ENCODE data around the gene NHSL1.

The NHSL1 gene

DNA sequence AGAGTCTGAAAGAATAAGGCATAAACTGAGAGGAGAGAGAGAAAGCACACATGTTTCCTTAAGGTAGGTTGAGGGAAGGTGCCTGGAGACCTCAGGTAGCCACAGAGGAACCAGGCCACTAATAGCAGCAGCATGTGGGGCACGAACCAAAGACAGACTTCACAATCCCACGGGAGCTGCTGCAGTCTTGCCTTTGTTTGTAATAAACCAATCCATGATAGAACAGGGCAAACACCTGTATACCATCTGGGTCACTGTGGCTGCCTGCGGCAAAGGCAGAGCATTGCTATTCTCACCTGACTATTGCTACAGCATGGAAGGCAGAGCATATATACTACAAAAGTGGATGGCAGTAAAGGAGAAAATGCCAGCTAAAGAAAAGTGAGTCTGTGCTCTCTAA lies 59.0 kb downstream of the NHSL1 start:
- no peak overlapping the region for H3K4me3 ChIP-seq (ENCODE audit: low read depth, low read length)
- TF ChIP-seq, protein P1, sequence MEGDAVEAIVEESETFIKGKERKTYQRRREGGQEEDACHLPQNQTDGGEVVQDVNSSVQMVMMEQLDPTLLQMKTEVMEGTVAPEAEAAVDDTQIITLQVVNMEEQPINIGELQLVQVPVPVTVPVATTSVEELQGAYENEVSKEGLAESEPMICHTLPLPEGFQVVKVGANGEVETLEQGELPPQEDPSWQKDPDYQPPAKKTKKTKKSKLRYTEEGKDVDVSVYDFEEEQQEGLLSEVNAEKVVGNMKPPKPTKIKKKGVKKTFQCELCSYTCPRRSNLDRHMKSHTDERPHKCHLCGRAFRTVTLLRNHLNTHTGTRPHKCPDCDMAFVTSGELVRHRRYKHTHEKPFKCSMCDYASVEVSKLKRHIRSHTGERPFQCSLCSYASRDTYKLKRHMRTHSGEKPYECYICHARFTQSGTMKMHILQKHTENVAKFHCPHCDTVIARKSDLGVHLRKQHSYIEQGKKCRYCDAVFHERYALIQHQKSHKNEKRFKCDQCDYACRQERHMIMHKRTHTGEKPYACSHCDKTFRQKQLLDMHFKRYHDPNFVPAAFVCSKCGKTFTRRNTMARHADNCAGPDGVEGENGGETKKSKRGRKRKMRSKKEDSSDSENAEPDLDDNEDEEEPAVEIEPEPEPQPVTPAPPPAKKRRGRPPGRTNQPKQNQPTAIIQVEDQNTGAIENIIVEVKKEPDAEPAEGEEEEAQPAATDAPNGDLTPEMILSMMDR (IDR thresholded peaks at IDR 0.05; ENCODE audit: borderline replicate concordance, insufficient read depth, low read depth, low read length) = no peak

DNA sequence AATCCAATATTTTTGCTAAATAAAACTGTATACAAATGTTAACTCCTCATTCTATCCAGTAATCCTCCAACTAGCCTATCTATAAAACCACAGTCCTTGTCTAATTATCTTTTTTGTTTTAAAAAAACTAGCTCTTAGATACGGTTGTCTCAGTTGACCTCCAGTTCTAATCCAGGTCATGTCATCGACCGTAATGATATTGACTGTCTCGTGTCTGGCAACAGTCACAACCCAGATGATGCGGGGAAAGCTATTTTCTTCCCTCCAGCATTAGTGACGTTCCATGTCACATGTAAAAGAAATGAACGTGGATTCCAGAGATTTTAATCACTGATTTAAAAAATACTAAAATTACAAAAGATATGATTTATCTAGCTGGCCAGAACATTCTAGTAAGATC lies 59.7 kb downstream of the NHSL1 start:
- TF ChIP-seq, protein P1 (IDR thresholded peaks at IDR 0.05; ENCODE audit: borderline replicate concordance, insufficient read depth, low read depth, low read length) = no peak

DNA sequence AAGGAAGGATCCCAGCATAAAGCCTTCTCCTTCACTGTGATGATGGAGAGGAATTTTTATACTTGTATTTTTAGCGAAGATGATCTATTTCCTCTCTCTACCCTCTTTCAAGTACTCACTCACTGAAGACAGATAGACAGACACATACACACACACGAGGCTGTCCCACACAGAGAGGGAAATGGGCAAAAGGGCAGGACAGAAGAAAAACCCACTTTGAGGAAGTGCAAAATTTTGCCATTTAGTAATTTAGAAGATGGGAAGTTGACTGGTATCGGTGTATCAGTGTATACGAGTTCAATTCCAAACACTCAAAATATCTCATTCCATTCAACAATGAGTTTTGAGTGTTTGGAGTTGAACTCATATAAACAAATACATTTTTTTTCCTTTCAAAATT lies 64.4 kb downstream of the NHSL1 start:
- TF ChIP-seq, protein P1 (IDR thresholded peaks at IDR 0.05; ENCODE audit: borderline replicate concordance, insufficient read depth, low read depth, low read length) = no peak
- H3K4me3 ChIP-seq (ENCODE audit: low read depth, low read length) = no peak overlapping the region

More for the DNA sequence above, 59.7 kb downstream of the NHSL1 start:
- H3K4me3 ChIP-seq (ENCODE audit: low read depth, low read length) = no peak overlapping the region

DNA sequence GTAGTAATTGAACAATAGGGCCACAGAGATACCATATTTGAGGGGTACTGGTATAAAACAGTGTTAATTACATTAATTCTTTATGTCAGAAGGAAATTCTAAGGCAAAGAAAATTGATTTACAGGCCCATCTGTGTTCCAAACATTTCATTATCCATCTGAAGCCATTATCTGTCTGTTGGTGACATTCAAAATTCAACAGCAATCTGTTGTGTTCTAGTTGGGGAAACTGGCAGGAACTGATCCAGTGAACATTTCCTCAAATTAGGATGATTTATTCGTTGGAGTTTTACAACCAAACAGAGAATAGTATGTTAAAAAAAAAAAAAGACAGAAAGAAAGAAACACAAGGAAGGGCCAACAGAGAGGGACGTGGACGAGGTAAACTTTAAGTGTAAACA lies 65.2 kb downstream of the NHSL1 start:
- H3K4me3 ChIP-seq (ENCODE audit: low read depth, low read length) = no peak overlapping the region
- TF ChIP-seq, protein P1 (IDR thresholded peaks at IDR 0.05; ENCODE audit: borderline replicate concordance, insufficient read depth, low read depth, low read length) = no peak

DNA sequence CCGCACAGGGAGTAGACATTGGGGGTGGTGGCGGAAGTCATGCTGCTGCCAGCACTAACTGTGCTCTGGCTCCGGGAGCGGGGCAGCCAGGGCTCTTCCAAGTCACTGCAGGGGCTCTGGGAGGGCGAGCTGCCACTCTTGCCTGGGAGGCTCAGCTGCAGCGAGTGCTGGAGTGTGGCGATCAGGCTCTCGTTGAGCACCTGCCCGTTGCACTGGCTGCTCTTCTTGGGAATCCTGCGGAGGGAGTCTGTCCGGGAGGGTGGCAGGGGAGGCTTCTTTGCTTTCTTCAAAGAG lies 67.3 kb downstream of the NHSL1 start:
- TF ChIP-seq, protein P1 (IDR thresholded peaks at IDR 0.05; ENCODE audit: borderline replicate concordance, insufficient read depth, low read depth, low read length) = no peak

DNA sequence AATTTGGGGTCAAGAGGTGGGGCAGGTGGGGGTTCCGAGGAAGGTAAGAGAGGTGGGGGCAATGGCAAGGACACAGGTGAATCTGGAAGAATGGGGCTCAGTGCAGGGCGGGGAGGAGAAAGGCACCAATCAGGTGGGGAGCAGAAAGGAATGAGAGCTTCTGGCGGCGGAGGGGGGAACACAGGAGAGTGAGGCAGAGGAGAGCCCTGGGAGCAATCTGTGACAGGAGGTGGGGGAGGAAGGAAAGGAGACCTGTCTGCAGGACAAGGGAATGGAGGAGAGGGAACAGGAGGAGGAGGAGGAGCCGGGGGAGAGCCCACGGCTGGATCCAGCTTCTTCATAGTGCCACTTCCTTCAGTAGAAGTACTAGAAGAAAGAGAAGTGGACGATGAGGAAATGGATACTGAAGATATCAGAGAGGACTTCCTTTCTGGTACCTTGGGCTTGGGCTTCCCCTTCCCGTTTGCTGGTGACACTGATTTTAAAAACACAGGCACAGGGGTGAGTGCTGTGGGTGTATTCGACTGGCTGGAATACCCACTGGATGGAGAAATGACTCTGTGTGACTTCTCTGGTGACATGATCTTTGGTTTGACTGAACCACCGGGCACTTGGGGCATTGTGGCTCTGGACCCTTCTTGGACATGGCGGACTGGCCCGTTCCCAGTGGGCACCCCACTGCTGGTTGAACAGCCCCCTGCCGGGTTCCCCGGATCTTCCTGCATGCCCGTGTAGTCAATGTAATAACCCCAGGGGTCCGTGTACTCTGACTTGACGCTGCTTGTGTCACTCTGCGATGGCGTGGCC lies 67.8 kb downstream of the NHSL1 start:
- H3K4me3 ChIP-seq (ENCODE audit: low read depth, low read length) = no peak overlapping the region
- TF ChIP-seq, protein P1 (IDR thresholded peaks at IDR 0.05; ENCODE audit: borderline replicate concordance, insufficient read depth, low read depth, low read length) = no peak

More for the DNA sequence above, 67.3 kb downstream of the NHSL1 start:
- no peak overlapping the region for H3K4me3 ChIP-seq (ENCODE audit: low read depth, low read length)
